Measurements from ENCODE around the gene MTERF1.
"Not testable (repeated sequence)": the region's sequence is repeated elsewhere in the genome, so short reads cannot be mapped to it uniquely, and the experiment has no call there.

The MTERF1 gene, protein sequence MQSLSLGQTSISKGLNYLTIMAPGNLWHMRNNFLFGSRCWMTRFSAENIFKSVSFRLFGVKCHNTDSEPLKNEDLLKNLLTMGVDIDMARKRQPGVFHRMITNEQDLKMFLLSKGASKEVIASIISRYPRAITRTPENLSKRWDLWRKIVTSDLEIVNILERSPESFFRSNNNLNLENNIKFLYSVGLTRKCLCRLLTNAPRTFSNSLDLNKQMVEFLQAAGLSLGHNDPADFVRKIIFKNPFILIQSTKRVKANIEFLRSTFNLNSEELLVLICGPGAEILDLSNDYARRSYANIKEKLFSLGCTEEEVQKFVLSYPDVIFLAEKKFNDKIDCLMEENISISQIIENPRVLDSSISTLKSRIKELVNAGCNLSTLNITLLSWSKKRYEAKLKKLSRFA

DNA sequence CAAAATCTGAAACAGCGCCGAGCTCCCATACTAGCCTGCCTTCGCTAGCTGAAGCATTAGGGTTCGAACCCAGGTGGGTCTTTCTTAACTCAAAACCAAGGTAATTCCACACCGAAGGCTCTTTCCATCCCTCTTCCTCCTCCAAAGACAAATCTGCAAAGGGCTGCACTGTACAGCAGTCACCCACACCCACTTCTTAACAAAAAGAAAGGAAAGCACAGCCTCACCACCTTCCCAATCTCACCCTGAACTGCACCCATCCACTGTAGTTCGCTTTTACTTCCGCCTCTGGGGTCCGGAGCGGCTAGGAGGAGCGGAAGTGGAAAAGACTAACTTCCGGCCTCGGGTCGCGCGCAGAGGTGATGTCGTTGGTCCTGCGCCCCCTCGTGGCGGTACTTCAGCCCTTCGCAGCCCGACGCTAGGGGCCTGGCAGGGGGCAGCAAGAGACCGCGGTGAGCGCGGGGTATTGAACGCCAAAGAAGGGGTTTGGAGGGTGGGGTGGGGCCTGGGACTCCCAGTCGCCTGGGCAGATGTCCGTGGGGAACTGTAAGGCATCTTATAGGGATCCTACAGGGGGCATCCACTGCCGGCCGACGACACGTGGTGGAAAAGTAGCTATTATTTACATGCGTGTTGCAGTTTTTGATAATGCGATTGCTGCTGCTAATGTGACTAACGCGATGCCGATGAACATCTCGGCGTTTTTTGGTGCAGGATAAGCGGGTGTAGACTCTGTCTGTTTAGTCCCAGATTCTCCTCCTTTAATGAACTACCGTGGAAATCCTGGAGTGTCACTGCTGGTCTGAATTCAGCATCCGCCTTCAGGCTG lies at the start of gene MTERF1:
Gene MTERF1 (minus strand): TSS at position 290 of the 829 bp plus-strand sequence. CDS start 619 bp downstream, outside the sequence.
- peak; percentile 95 for DNase-seq

DNA sequence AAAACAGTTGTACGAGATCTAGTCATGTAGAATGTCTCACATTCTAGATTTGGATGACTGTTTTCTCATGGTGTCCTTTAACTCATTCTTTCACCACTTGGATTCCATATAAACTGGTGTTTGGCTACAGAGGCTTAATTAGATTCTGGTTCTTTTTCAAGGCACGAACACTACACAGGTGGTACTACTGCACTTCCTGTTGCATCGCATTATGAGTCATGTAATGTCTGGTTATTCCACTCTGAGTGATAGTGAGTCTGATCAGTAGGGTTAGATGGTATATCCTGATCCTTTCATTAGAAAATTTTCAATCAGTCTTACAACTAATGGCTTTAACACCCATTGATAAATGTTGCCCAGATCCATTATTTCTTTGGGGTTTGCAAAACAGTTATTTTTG lies 49.0 kb upstream of the MTERF1 start:
- no peak for DNase-seq

DNA sequence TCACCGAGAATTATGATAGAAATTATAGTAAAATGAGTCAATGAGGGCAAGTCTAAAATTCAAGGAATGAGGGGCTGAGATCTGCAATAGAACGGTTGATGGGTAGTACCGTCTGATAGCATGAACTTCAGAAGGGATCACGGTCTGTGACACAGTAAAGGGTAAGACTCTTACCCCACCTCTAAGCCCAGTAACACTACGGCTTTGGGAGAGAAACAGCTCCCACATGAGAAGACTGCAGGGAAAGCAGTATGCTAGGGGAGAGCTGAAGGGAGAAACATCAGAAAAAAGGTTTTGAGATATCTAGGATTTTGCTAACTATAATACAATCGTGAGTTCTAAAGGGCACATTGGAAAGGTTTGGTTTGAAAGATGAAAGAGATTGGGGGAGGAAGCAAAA lies 47.4 kb upstream of the MTERF1 start:
- DNase-seq, result no peak

DNA sequence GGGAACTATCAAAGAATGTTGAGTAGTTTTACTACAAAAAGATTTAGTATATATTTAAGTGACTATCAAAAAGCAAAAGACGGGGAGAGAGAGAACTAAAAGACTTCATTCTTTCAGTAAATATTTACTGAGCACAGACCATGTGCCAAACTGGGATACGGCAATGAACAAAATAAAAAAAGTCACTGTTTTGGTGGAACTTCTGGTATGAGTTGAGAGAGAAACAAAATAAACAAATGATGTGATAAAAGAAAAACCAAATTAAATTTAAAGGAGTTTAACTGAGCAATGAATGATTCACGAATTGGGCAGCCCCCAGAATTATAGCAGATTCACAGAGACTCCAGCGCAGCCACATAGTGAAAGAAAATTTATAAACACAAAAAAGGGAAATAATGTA lies 42.4 kb upstream of the MTERF1 start:
- DNase-seq, result no peak

DNA sequence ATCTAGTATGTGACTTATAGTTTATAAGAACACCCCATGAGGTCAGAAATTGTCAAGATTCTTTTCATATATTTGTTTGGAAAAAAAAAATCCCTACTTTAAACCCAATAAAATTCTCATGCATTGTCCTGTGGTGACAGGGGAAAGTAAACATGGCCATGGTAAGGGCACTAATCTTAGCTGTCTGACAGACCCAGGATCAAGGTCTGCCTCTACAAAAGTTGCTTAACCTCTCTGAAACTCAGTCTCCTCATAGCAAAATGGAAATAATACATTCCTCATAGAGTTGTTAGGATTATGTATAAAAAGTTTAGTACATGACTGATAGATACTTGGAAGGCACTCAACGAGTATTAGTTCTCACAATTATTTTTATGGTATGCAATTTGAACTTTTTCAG lies 37.9 kb upstream of the MTERF1 start:
- no peak for DNase-seq

DNA sequence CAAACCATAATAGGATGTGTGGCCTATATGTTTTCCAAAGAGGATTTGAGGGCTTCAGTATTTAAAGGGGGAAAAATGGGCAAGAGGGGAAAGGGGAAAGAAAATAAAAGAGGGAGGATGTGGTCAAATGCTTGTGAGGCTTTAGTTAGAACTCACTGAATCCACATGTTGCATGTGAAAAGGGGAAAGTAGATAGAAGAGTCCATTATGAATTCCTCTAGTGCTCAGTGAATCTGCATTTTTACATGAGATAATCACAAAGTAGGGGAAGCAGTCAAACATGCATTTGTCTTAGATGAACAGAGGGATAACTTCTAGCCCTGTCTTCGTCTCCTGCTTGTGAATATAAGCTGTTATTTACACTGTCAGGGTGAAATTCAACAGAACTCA lies 35.5 kb upstream of the MTERF1 start:
- no peak for DNase-seq

DNA sequence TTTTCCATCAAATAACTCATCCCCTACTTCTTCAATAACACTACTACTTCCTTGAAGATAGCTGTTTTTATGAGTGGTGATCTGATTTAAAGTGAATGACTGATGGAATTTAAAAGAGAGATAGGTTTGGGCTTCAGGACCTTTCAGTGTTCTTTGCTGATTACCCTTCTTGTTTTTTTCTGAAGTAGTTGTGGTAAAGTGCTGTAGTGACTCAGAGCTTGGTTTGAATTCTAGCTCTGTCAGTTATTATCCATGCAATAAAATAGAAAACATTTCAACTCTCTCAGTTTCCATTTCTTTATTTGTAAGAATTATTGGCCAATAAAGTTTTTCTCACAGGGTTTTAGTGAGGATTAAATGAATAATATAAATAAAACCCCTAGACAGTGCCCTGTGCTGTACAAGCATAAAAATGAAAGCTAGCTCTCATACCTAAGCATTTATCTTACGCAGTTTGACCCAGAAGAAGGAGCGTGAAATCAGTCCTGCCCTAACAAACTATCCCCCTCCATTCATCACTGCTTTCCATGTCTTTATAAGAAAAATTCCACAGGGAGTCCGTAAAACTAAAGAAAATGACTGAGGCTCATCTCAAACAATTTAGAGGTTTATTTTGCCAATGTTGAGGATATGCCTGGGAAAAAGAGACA lies 35.0 kb upstream of the MTERF1 start:
- no peak for DNase-seq

DNA sequence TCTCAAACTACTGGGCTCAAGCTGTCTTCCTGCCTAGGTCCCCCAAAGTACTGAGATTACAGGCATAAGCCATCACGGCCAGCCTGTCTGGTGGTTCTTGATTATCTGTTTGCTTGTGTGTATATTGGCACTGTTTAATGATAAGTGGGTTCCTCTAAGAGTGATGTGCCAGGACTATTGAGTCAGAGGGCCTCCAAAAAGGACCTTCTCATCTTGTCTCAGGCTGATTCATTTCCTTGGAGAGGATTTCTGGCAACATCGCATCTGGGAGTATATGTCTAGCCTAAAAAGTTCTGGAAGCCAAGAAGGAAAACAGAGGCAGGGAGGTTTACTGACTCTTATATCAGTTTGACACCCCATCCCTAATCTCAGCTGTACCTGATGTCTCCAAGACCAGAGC lies 33.1 kb upstream of the MTERF1 start:
- no peak for DNase-seq

DNA sequence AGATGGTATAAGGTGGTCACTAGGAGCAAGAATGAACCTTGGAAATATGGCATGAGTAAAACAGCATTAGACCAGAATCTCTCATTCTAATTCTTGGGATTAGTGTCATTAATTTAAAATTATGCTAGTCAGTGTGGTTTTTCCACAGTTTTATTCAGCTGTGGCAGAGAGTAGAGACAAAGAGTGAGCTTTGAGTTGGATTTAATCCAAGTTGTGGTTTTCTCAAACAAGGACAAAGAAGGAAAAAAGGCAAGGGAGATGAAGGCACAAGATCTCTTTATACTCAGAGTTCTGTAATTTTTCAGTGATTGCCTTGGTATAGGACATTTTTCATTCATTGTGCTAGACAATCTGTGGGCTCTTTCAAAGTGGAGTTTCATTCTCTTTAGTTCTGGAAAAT lies 32.0 kb upstream of the MTERF1 start:
- DNase-seq, result no peak

DNA sequence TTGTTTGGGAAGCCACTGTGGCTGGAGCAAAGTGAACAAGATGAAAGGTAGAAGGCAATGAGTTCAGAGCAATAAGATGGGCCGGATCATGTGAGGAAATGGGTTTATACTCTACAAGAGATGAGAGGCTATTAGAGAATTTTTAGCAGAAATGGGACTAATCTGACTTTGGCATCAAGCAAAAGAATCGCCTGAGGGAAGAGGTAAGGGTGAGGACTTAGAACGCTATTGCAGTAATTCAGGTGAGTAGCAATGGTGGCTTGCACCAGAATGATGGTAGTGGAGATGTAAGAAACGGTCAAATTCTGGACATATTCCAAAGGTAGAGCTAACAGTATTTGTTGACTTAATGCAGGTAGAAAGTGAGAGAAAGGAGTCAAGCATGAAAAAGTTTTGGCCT lies 30.6 kb upstream of the MTERF1 start:
- no peak for DNase-seq

DNA sequence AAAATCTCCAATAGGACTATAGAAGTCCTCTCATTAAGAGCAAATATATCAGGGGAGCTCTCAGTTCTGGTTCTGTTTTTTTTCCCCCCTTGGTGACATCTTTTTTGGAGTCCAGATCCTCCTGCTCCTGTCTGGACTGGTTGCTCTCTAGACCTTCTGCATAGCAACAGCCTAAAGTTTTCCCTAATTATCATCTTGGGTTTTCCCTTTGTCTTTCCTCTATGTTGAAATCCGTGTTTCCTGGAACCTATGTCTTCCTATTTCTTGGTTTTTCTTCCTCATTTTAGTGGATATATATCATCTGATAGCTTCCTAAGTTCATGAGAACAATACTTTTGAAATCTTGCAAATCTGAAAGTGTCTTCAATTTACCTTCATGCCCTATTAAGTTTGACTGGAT lies 29.7 kb upstream of the MTERF1 start:
- no peak for DNase-seq

DNA sequence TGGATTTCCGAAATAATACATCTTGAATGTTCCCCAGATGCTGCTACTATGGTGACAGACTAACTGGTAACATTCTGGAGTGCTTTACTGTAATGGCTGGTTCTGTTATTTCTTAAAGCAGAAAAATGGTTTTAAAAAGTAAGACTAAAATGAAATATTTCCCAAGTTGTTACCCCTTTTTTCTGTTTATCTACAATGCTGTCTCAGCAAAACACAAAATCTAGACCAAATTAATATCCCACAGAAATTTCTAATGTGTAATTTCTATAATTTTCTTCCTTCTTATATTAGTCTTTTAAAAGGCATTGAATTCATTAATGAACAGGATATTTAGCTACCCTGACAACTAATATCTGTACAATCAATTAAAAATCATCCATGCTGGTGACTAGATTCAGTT lies 19.1 kb upstream of the MTERF1 start:
- no peak for DNase-seq

DNA sequence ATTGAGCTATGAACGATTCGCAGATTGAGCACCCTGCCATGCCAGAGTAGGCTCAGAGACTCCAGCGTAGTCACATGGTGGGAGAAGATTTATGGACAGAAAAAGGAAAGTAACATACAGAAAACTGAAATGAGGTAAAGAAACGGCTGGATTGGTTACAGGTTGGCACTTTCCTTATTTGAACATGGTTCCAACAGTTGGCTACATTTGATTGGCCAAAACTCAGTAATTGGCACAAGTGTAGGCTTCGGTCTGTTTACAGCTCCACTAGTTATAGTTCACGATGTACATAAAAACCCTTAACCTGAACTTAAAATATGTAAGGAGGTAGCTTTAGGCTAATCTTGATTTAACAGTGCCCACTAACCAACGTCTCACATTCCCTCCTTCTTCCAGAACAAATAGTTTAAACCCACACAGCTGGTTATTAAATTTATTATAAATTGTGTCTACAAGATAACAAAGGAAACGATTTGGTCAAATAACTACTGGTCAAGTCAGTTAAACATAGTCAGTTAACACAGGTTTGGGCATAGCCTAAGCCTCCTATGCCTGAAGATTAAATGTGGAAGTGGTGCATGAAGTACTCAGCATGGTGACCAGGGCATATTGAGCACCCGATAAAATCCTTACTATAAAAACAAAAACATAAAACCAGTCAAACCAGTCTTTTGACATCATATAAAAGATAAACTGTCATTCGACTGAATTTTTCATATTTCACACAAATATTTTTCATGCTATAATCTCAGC lies 17.9 kb upstream of the MTERF1 start:
- no peak for DNase-seq

DNA sequence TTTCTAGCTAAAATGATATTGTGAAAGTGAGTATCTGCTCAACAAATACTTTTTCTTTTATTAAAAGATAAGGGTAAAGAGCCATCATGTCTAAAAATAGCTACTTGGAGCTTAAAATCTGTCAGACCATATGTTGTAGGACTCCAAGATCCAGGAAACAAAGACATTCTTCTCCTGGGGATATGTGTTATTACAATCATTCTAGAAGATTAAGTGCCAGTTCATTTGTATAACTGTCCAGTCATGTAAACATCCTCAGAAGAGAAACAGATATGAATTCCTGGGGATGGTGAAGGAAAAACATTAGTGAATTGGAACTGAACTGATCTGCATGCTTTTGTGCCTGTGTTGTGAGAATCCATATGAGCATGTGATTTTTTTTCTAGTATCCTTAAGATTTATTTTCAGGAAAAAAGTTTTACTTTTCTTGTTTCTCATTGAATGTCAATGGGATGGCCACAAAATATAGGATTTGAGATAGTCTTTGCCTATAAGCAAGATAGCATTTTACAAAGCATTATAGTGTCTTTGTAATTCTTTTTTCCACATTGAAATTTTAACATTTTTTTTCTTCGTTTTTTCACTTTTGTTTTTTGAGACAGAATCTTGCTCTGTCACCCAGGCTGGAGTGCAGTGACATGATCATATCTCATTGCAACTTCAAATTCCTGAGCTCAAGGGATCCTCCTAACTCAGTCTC lies 14.4 kb upstream of the MTERF1 start:
- DNase-seq, result no peak

DNA sequence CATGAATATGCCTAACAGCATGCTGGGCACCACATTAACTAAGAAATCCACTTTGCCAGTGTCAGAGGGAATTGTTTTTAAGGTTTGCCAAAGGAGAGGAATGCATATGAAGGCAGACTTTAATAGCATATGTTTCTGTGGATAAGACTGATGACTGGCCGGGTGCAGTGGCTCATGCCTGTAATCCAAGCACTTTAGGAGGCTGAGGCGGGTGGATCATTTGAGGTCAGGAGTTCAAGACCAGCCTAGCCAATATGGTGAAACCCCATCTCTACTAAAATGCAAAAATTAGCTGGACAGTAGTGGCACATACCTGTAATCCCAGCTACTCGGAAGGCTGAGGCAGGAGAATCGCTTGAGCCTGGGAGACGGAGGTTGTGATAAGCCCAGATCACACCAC lies 13.2 kb upstream of the MTERF1 start:
- not testable (repeated sequence) for DNase-seq

DNA sequence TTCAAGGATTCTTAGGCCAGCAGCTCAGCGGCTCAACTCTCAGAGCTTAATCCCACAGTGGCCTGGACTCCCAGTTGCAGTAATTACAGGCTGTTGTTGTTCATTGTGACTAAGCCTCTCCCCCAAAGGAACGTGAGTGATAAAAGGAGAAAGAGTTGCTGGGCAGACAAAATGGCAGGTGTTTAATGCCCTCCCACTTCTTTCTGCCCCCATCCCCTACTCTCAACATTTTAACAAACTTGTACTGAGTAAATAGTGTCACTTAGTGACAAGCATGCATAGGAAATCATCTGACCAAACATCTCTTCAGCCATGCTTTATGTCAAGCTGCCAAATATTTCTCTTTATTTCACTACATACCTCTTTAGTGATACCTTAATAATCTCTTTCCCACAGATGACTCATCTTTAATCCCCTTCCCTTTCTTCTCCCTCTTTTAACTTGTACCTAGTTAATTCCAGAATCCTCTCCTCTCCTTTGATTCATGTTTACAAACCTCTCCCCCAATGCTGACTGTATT lies 12.4 kb upstream of the MTERF1 start:
- no peak for DNase-seq

DNA sequence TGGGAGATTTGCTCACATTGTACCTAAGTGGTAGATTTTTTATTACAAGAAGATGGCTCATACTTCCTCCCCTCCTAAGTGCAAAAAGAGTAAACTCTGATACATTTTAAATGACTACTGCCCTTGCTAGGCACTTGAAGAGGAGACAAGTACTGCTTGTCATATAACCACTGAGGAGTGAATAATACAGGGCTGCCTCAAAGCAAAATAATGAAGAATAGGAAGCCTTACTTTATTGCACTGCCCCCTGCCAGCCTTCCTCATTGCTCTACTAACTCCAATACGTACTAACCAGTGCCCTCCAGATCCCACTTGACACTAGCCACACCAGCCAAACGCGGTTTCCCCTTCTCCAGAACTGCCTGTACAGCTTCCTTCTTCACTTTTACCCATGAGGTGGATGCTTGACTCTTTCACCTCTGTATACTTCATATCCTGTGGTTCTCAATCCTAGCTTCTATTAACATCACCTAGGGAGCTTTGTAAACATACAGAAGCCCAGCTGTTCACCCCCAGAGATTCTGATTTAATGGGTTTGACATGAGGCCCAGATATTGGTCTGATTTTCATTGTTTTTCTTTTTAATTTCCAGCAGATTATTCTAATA lies 11.7 kb upstream of the MTERF1 start:
- no peak for DNase-seq

DNA sequence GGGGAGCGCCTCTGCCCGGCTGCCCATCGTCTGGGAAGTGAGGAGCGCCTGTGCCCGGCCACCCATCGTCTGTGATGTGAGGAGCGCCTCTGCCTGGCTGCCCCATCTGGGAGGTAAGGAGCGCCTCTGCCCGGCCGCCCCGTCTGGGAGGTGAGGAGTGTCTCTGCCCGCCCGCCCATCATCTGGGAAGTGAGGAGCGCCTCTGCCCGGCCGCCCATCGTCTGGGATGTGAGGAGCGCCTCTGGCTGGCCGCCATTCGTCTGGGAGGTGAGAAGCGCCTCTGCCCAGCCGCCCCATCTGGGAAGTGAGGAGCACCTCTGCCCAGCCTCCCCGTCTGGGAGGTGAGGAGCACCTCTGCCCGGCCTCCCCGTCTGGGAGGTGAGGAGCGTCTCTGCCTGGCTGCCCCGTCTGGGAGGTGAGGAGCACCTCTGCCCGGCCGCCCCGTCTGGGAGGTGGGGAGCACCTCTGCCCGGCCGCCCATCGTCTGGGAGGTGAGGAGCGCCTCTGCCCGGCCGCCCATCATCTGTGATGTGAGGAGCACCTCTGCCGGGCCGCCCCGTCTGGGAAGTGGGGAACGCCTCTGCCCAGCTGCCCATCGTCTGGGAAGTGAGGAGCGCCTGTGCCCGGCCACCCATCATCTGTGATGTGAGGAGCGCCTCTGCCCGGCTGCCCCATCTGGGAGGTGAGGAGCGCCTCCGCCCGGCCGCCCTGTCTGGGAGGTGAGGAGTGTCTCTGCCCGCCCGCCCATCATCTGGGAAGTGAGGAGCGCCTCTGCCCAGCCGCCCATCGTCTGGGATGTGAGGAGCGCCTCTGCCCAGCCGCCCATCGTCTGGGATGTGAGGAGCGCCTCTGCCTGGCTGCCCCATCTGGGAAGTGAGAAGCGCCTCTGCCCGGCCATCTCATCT lies 8.0 kb upstream of the MTERF1 start:
- DNase-seq, result not testable (repeated sequence)

DNA sequence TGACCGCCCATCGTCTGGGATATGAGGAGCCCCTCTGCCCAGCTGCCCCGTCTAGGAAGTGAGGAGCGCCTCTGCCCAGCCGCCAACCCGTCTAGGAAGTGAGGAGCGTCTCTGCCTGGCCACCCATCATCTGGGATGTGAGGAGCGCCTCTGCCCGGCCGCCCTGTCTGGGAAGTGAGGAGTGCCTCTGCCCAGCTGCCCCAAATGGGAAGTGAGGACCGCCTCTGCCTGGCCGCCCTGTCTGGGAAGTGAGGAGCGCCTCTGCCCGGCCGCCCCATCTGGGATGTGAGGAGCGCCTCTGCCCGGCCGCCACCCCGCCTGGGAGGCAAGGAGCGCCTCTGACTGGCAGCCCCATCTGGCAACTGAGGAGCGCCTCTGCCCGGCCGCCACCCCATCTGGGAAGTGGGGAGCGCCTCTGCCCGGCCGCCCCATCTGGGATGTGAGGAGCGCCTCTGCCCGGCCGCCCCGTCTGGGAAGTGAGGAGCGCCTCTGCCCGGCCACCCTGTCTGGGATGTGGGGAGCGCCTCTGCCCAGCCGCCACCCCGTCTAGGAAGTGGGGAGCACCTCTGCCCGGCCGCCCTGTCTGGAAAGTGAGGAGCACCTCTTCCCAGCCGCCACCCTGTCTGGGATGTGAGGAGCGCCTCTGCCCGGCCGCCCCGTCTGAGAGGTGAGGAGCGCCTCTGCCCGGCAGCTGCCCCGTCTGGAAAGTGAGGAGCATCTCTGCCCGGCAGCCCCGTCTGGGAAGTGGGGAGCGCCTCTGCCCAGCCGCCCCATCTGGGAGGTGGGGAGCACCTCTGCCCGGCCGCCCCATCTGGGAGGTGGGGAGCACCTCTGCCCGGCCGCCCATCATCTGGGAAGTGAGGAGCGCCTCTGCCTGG lies 7.1 kb upstream of the MTERF1 start:
- not testable (repeated sequence) for DNase-seq
